ENCODE measurements around the gene AURKAIP1.

- TF ChIP-seq POLR2A (IDR thresholded peaks at IDR 0.05; ENCODE audit: low read depth, low read length) (no peak), TAF1 (IDR thresholded peaks at IDR 0.05; ENCODE audit: low read depth, low read length) (no peak), POLR2AphosphoS5 (IDR thresholded peaks at IDR 0.05; ENCODE audit: low read depth, low read length) (no peak), POU2F2 (IDR thresholded peaks at IDR 0.05; ENCODE audit: low read depth, low read length) (no peak), SPI1 (IDR thresholded peaks at IDR 0.05; ENCODE audit: low read depth, low read length) (no peak)
These were observed 26.4 kb downstream of the AURKAIP1 start for GRCh38 chr1:1348420-1349255.
